ENCODE data around the gene TMEM190.

GRCh38 chr19:55402509-55402908 is 25.9 kb downstream of the TMEM190 start:
- TF ChIP-seq POLR2A (IDR thresholded peaks at IDR 0.05; ENCODE audit: borderline replicate concordance, extremely low read depth, insufficient read depth, insufficient read length) (no peak), POLR2AphosphoS5 (IDR thresholded peaks at IDR 0.05; ENCODE audit: low read depth, low read length) (no peak), CTCF (IDR thresholded peaks at IDR 0.05 in 2 of 3, conservative IDR thresholded peaks at IDR 0.05 in 1 of 3; ENCODE audit: borderline replicate concordance in 1 of 3, insufficient read depth in 1 of 3, low read depth in 2 of 3, low read length in 2 of 3) (no peak), EZH2phosphoT487 (IDR thresholded peaks at IDR 0.05; ENCODE audit: borderline replicate concordance) (no peak), EZH2 (IDR thresholded peaks at IDR 0.05) (no peak)
